ENCODE results near the gene DYRK3. TPM values are rescaled to one million over a fixed set of nuclear protein-coding genes. Genes with fewer than 3 reads are reported as not detected.
A peak's percentile ranks its signal among the peaks of the same experiment; 100 is the strongest.

Gene DYRK3
- total and polyA plus RNA-seq, 10 of the 15 experiments (the other 5 are each of a cell fraction or from before 2014, with no cell fraction given), result 1.6 to 12.9 (median 10.3) TPM

DNA sequence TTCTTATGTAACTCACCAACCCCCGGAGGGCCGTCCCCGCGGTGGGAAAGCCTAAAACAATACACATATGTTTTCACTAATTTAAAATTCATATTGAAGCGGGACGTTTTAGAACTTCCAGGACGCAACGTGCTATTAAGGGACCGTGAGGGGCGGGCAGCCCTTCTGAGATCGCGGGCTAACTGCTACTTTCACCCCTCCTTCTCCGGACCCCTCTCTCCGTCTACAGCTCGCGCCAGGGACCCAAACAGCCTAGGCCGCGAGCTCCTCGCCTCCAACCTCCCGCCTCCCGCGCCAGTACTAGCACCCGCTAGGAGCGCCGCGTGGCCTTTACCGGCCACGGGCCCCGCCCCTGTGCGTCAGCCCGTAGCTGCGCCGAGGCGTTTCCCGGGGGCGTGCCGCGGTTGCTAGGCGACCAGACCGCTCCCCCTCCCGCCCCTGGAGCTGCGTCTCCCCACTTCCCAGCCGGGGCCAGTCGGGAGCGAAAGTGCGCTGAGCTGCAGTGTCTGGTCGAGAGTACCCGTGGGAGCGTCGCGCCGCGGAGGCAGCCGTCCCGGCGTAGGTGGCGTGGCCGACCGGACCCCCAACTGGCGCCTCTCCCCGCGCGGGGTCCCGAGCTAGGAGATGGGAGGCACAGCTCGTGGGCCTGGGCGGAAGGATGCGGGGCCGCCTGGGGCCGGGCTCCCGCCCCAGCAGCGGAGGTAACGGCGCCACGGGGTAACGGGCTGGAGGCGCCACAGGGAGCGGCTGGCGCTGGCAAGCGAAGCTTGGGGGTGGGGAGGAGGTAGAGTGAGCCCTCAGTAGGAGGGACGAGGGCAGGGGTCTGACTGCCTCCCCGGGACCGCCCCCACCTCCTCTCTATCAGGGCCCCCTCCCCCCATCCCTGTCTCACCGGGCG lies at the start of gene DYRK3 (continued):
- TF ChIP-seq ASH2L (IDR thresholded peaks at IDR 0.05; ENCODE audit: borderline replicate concordance, low read depth) (peak; percentile 84; the same call in 1 of the 2 replicates), FOS (IDR thresholded peaks at IDR 0.05; ENCODE audit: borderline replicate concordance, extremely low read depth, insufficient read length) (no peak)

DNA sequence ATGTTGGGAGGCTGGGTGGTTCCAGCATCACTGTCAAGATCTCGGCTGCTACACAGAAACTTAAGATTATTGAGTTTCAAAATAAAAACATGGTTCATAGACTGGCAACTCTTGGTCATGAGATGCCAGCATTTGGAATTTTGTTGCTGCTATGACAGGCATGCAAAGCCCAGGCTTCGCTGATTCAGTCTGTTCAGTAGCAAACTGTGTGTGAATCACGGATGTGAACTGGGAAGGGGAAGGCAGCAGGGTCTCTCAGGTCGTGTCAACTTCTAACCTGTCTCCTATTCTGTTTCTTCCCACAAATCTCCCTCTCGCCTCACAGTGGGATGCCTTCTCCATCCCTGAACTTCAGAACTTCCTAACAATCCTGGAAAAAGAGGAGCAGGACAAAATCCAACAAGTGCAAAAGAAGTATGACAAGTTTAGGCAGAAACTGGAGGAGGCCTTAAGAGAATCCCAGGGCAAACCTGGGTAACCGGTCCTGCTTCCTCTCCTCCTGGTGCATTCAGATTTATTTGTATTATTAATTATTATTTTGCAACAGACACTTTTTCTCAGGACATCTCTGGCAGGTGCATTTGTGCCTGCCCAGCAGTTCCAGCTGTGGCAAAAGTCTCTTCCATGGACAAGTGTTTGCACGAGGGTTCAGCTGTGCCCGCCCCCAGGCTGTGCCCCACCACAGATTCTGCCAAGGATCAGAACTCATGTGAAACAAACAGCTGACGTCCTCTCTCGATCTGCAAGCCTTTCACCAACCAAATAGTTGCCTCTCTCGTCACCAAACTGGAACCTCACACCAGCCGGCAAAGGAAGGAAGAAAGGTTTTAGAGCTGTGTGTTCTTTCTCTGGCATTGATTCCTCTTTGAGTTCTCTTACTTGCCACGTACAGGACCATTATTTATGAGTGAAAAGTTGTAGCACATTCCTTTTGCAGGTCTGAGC lies 48.6 kb upstream of the DYRK3 start:
- FAIRE-seq (no peak), ATAC-seq (no peak), DNase-seq (ENCODE audit: low read depth, low spot score) (no peak)
- Histone ChIP-seq H2AFZ (ENCODE audit: control insufficient read depth, low read depth, low read length) (no peak overlapping the region), H3K4me1 (ENCODE audit: control insufficient read depth, insufficient read depth, low read length) (peaks cover 8% of the 10 kb centered on the region), H3K27me3 (replicated peaks in 1 of 2; ENCODE audit: control insufficient read depth in 2 of 2, insufficient read depth in 2 of 2, low read length in 1 of 2) (no peaks in the 10 kb centered on the region), H3K27ac (ENCODE audit: control insufficient read depth, insufficient read depth) (no peak overlapping the region), H4K20me1 (ENCODE audit: control insufficient read depth, insufficient read depth) (peaks cover 4% of the 10 kb centered on the region; the same call in 1 of the 2 replicates), H3K4me3 (no peak overlapping the region), H3K4me2 (ENCODE audit: control insufficient read depth, insufficient read depth) (no peak overlapping the region), H3K9ac (ENCODE audit: control insufficient read depth, insufficient read depth, low read length) (no peak overlapping the region), H3K36me3 (ENCODE audit: control insufficient read depth in 2 of 2, insufficient read depth in 2 of 2, low read length in 1 of 2) (peaks cover 45 to 63% of the 10 kb centered on the region in 2 experiments; a peak in 3 of 4 replicates), H3K79me2 (ENCODE audit: control insufficient read depth, insufficient read depth, low read length) (peaks cover 10% of the 10 kb centered on the region), H3K9me3 (replicated peaks; ENCODE audit: control insufficient read depth, insufficient read depth, low read length) (no peaks in the 10 kb centered on the region)
- POLR2A ChIA-PET, result interaction anchor here (1.2 to 2.0 kb wide), 3 partner anchors 9 to 41 kb away, joined by 3 to 6 read pairs (median 5); no protein-coding TSS in a partner anchor
- CTCF ChIA-PET, result interaction anchor here (0.6 to 15.7 kb wide), 16 partner anchors 23 to 127 kb away, joined by 3 to 440 read pairs (median 4); partner anchors contain the start of gene EIF2D
- no TSS peak for BruUV-seq (replicated peaks)
- SMC1A ChIA-PET (ENCODE audit: uncharacterized antibody, unreplicated experiment), result interaction anchor here (0.9 to 15.4 kb wide), 8 partner anchors 10 to 110 kb away, joined by 3 to 476 read pairs (median 12); no protein-coding TSS in a partner anchor
- in situ Hi-C loops (cut with MboI), result no loop called here
- WGBS (ENCODE audit: insufficient coverage, insufficient replicate concordance, low lambda C conversion rate, missing lambda C conversion rate), result 67% methylated on average over 13 of the region's 13 CpGs
- intact Hi-C loops (cut with micrococcal nuclease; ENCODE audit: unreplicated experiment), result no loop called here
- RAD21 ChIA-PET (ENCODE audit: unreplicated experiment), result interaction anchor here (0.8 to 2.3 kb wide), 6 partner anchors 41 to 107 kb away, joined by 3 to 14 read pairs (median 4); no protein-coding TSS in a partner anchor
- TF ChIP-seq E2F8 (IDR thresholded peaks at IDR 0.05; ENCODE audit: low read depth, partially characterized antibody) (no peak), BHLHE40 (IDR thresholded peaks at IDR 0.05; ENCODE audit: borderline replicate concordance in 1 of 2, low read depth in 2 of 2, low read length in 1 of 2) (no peak), NR2C1 (IDR thresholded peaks at IDR 0.05) (no peak), ZBED1 (IDR thresholded peaks at IDR 0.05; ENCODE audit: borderline replicate concordance) (no peak), USF2 (IDR thresholded peaks at IDR 0.05; ENCODE audit: borderline replicate concordance, low read depth, low read length) (no peak), EGR1 (IDR thresholded peaks at IDR 0.05; ENCODE audit: borderline replicate concordance in 1 of 2, low read depth in 2 of 2, low read length in 2 of 2) (no peak), REST (IDR thresholded peaks at IDR 0.05; ENCODE audit: low read depth, low read length) (no peak)
